ENCODE data around the gene AHR.

The AHR gene

DNA sequence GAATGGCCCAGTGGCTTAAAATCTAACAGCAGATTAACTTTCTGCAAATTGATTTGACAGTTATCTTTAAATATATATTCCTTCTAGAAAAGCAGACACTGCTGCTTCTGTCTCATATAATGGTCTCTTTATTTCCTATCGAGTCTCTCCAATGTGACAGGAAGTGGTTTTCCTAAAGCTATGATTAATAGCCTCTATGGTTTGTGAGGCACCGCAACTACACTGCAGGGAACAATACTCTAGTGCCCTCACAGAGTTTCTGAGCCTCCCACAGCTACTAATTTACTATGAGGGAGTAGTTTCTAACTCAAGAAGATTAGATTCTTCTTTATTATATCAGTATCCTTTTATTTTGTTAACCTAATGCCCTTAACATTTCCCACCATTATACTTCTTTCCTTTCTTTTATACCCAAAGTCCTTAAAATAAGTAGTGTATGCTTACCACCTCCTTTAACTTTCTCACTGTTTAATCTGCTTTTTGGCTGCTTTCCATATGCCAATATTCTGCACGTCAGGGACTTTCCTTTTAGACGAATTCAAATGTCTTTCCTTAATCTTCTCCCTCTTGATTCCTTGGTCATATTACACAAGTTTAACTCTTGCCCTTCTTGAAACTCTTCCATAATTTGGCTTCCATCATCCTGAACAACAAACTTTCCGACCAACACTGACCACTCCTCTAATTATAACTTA is 23.8 kb upstream of the AHR start:
- H3K4me3 ChIP-seq (ENCODE audit: low read length): no peak overlapping the region
- H3F3A ChIP-seq (ENCODE audit: insufficient read depth, low read length): no peaks in the 10 kb centered on the region
- no peak overlapping the region for H2AFZ ChIP-seq (ENCODE audit: low read length)
- no peak overlapping the region for H3K9ac ChIP-seq (ENCODE audit: low read length)
- no peaks in the 10 kb centered on the region for H3K9me2 ChIP-seq (replicated peaks; ENCODE audit: insufficient read depth, low read length)
- TF ChIP-seq, protein P1, sequence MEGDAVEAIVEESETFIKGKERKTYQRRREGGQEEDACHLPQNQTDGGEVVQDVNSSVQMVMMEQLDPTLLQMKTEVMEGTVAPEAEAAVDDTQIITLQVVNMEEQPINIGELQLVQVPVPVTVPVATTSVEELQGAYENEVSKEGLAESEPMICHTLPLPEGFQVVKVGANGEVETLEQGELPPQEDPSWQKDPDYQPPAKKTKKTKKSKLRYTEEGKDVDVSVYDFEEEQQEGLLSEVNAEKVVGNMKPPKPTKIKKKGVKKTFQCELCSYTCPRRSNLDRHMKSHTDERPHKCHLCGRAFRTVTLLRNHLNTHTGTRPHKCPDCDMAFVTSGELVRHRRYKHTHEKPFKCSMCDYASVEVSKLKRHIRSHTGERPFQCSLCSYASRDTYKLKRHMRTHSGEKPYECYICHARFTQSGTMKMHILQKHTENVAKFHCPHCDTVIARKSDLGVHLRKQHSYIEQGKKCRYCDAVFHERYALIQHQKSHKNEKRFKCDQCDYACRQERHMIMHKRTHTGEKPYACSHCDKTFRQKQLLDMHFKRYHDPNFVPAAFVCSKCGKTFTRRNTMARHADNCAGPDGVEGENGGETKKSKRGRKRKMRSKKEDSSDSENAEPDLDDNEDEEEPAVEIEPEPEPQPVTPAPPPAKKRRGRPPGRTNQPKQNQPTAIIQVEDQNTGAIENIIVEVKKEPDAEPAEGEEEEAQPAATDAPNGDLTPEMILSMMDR (IDR thresholded peaks at IDR 0.05; ENCODE audit: low read length): no peak
- TF ChIP-seq EZH2 (optimal IDR thresholded peaks at IDR 0.05; ENCODE audit: low read depth, low read length): no peak
- no peak for TF ChIP-seq EZH2phosphoT487 (IDR thresholded peaks at IDR 0.05; ENCODE audit: low read length)
- H4K20me1 ChIP-seq (ENCODE audit: insufficient read depth, low read length): no peaks in the 10 kb centered on the region
- no peaks in the 10 kb centered on the region for H3K36me3 ChIP-seq (replicated peaks; ENCODE audit: insufficient read depth, low read length)
- H3K27me3 ChIP-seq (replicated peaks; ENCODE audit: insufficient read depth, low read length): no peaks in the 10 kb centered on the region
- H3K4me1 ChIP-seq (ENCODE audit: low read length): no peaks in the 10 kb centered on the region
- H3K27ac ChIP-seq (ENCODE audit: low read length): no peak overlapping the region
- H3K4me2 ChIP-seq (ENCODE audit: low read depth, low read length): no peak overlapping the region
- H3K79me2 ChIP-seq (ENCODE audit: low read length): no peaks in the 10 kb centered on the region
- DNase-seq: no peak
- H3K9me3 ChIP-seq (replicated peaks; ENCODE audit: insufficient read depth, low read length): no peaks in the 10 kb centered on the region

DNA sequence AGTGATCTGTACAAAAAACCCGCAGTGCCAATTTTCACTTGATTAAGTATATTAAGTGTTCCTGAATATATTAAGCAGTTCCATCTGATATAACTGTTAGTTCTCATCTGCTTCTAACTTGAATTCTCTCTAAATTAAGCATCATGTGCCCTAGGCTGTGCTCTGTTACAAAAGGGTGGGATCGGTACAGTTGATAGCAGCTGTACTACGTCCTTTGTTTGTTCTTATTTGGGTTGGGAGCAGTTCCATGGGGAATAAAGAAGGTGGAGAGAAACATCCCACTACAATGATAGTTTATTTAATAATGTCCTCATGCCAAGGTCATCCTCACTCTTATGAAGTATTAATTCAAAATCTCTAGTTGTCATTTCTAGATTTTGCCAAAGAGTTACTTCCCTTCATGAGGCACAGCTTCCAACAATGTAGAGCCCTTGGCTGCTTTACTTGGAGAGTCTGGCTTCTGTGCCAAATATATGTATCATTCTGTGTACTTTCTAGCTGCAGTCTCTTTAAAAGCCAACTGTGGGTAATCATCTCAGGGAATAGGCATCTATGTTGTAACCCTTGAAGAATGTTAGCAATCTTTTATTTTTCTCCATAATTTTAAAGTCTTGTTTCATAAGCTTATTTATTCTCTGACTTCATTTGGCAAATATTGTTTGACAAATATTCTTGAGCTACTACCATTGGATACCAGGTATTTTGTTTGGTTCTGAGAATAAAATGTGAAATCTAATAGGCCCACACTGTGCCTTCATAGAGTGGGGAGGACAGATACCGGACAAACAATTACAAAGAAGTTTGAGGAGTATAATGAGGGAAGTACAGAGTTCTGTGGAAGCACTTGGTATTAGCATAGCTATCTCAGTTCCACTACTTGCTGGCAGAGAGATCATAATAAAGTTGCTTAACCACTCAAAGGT is 22.4 kb upstream of the AHR start:
- DNase-seq: no peak
- H2AFZ ChIP-seq (ENCODE audit: low read length): no peak overlapping the region
- H3K9ac ChIP-seq (ENCODE audit: low read length): no peak overlapping the region
- H3K79me2 ChIP-seq (ENCODE audit: low read length): no peaks in the 10 kb centered on the region
- no peaks in the 10 kb centered on the region for H4K20me1 ChIP-seq (ENCODE audit: insufficient read depth, low read length)
- no peaks in the 10 kb centered on the region for H3K36me3 ChIP-seq (replicated peaks; ENCODE audit: insufficient read depth, low read length)
- no peak overlapping the region for H3K27ac ChIP-seq (ENCODE audit: low read length)
- H3F3A ChIP-seq (ENCODE audit: insufficient read depth, low read length): no peaks in the 10 kb centered on the region
- TF ChIP-seq, protein P1 (IDR thresholded peaks at IDR 0.05; ENCODE audit: low read length): no peak
- TF ChIP-seq EZH2 (optimal IDR thresholded peaks at IDR 0.05; ENCODE audit: low read depth, low read length): no peak
- TF ChIP-seq EZH2phosphoT487 (IDR thresholded peaks at IDR 0.05; ENCODE audit: low read length): no peak
- H3K4me1 ChIP-seq (ENCODE audit: low read length): no peaks in the 10 kb centered on the region
- H3K27me3 ChIP-seq (replicated peaks; ENCODE audit: insufficient read depth, low read length): no peaks in the 10 kb centered on the region
- H3K4me3 ChIP-seq (ENCODE audit: low read length): no peak overlapping the region
- no peaks in the 10 kb centered on the region for H3K9me3 ChIP-seq (replicated peaks; ENCODE audit: insufficient read depth, low read length)
- no peaks in the 10 kb centered on the region for H3K9me2 ChIP-seq (replicated peaks; ENCODE audit: insufficient read depth, low read length)
- no peak overlapping the region for H3K4me2 ChIP-seq (ENCODE audit: low read depth, low read length)

DNA sequence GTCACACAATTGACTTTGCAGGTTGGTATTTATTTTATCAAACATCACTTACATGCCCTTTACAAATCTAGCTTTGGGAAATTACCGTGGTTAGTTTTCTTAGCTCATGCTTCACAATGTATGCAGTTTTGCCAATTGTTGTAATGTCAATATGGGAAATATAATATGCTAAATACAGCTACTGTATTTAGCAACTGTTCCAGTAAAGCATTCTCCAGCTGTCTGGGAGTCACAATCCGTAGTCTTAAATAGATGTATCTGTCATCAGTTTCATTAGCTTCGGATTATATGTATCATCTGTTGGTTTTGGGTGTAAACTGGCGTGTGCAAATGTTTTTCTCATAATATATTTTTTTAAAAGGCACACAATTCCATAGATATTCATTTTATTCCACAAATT is 19.4 kb upstream of the AHR start:
- no peak for DNase-seq
- Histone ChIP-seq H3K36me3 (replicated peaks; ENCODE audit: insufficient read depth, low read length) (no peaks in the 10 kb centered on the region), H3K4me3 (ENCODE audit: low read length) (no peak overlapping the region), H3K79me2 (ENCODE audit: low read length) (no peaks in the 10 kb centered on the region), H3K4me2 (ENCODE audit: low read depth, low read length) (no peak overlapping the region), H2AFZ (ENCODE audit: low read length) (no peak overlapping the region), H3K9me3 (replicated peaks; ENCODE audit: insufficient read depth, low read length) (no peaks in the 10 kb centered on the region), H3K27me3 (replicated peaks; ENCODE audit: insufficient read depth, low read length) (no peaks in the 10 kb centered on the region), H3F3A (ENCODE audit: insufficient read depth, low read length) (no peaks in the 10 kb centered on the region), H3K9me2 (replicated peaks; ENCODE audit: insufficient read depth, low read length) (no peaks in the 10 kb centered on the region), H4K20me1 (ENCODE audit: insufficient read depth, low read length) (no peaks in the 10 kb centered on the region), H3K9ac (ENCODE audit: low read length) (no peak overlapping the region), H3K4me1 (ENCODE audit: low read length) (no peaks in the 10 kb centered on the region), H3K27ac (ENCODE audit: low read length) (no peak overlapping the region)
- TF ChIP-seq, protein P1 (IDR thresholded peaks at IDR 0.05; ENCODE audit: low read length): no peak
- no peak for TF ChIP-seq EZH2 (optimal IDR thresholded peaks at IDR 0.05; ENCODE audit: low read depth, low read length)

Measured in MM.1S (cell line).